Measurements from ENCODE around the gene ST8SIA6.

DNA sequence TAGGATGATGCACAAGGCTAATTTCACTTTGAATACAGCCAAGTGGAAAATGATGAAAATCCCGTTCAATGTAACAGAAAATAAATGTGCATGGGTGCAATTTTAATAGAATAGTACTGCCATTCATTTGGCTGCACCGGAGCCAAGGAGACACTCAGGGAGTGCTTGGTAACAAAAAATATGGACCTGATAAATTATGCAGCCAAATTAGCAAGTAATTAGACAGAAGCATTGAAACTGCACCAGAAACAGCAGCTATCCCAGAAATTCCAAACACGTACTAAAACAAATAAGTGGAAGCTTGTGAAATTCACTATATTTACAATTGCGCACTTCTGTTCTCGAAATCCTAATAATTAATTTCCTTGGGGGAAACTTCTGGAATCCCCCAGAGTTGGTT is 31.5 kb downstream of the ST8SIA6 start:
- TF ChIP-seq, protein P1, sequence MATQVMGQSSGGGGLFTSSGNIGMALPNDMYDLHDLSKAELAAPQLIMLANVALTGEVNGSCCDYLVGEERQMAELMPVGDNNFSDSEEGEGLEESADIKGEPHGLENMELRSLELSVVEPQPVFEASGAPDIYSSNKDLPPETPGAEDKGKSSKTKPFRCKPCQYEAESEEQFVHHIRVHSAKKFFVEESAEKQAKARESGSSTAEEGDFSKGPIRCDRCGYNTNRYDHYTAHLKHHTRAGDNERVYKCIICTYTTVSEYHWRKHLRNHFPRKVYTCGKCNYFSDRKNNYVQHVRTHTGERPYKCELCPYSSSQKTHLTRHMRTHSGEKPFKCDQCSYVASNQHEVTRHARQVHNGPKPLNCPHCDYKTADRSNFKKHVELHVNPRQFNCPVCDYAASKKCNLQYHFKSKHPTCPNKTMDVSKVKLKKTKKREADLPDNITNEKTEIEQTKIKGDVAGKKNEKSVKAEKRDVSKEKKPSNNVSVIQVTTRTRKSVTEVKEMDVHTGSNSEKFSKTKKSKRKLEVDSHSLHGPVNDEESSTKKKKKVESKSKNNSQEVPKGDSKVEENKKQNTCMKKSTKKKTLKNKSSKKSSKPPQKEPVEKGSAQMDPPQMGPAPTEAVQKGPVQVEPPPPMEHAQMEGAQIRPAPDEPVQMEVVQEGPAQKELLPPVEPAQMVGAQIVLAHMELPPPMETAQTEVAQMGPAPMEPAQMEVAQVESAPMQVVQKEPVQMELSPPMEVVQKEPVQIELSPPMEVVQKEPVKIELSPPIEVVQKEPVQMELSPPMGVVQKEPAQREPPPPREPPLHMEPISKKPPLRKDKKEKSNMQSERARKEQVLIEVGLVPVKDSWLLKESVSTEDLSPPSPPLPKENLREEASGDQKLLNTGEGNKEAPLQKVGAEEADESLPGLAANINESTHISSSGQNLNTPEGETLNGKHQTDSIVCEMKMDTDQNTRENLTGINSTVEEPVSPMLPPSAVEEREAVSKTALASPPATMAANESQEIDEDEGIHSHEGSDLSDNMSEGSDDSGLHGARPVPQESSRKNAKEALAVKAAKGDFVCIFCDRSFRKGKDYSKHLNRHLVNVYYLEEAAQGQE (IDR thresholded peaks at IDR 0.05; ENCODE audit: low read depth), result no peak
- TF ChIP-seq EP300 (IDR thresholded peaks at IDR 0.05; ENCODE audit: borderline replicate concordance), result no peak
- TF ChIP-seq, protein P2, sequence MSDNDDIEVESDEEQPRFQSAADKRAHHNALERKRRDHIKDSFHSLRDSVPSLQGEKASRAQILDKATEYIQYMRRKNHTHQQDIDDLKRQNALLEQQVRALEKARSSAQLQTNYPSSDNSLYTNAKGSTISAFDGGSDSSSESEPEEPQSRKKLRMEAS (IDR thresholded peaks at IDR 0.05), result no peak
- TF ChIP-seq, protein P3, sequence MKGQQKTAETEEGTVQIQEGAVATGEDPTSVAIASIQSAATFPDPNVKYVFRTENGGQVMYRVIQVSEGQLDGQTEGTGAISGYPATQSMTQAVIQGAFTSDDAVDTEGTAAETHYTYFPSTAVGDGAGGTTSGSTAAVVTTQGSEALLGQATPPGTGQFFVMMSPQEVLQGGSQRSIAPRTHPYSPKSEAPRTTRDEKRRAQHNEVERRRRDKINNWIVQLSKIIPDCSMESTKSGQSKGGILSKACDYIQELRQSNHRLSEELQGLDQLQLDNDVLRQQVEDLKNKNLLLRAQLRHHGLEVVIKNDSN (IDR thresholded peaks at IDR 0.05), result no peak
